ENCODE measurements around the gene CABP4.

CABP4 gene

DNA sequence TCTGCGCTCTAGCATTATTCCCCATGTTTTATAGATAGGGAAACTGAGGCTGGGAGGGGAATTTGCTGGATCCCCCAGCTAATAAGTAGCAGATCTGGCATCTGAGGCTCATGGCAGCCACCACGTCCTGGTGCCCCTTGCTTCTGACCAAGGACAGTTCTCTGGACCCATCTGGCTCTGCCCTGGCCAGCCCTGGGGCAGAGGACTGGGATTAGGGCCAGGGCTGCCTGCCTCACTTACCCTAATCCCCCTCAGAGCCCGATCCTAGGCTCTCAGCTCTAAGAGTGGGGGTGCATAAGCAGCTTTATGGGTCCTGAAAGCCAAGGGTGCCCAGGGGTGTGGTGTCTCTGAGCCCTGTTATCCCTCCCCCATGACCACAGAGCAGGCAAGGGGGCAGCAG, at the start of gene CABP4:
Gene CABP4, plus strand, starts transcription at position 301 of the 400 bp plus-strand sequence. Its CDS starts 70 bp downstream, at position 371.
- H3K9me2 ChIP-seq (ENCODE audit: low read depth, low read length), result no peaks in the 10 kb centered on the region
- no peak within 1 kb of the TSS for H3K9ac ChIP-seq (ENCODE audit: low read length)
- no peak within 1 kb of the TSS for H3K4me3 ChIP-seq (ENCODE audit: low read depth, low read length, poor library complexity, severe bottlenecking)
- peaks cover 28% of the 10 kb centered on the region for H3K4me1 ChIP-seq (ENCODE audit: insufficient read depth, low read length, severe bottlenecking)
- H3K36me3 ChIP-seq (ENCODE audit: insufficient read depth, low read length), result no peaks in the 10 kb centered on the region
- no peaks in the 10 kb centered on the region for H3K9me3 ChIP-seq (ENCODE audit: low read length)
- H3K27ac ChIP-seq (ENCODE audit: low read depth, low read length, poor library complexity, severe bottlenecking), result no peak within 1 kb of the TSS
- no peak for TF ChIP-seq EZH2 (IDR thresholded peaks at IDR 0.05; ENCODE audit: borderline replicate concordance, low read length)
- TF ChIP-seq, protein P1, sequence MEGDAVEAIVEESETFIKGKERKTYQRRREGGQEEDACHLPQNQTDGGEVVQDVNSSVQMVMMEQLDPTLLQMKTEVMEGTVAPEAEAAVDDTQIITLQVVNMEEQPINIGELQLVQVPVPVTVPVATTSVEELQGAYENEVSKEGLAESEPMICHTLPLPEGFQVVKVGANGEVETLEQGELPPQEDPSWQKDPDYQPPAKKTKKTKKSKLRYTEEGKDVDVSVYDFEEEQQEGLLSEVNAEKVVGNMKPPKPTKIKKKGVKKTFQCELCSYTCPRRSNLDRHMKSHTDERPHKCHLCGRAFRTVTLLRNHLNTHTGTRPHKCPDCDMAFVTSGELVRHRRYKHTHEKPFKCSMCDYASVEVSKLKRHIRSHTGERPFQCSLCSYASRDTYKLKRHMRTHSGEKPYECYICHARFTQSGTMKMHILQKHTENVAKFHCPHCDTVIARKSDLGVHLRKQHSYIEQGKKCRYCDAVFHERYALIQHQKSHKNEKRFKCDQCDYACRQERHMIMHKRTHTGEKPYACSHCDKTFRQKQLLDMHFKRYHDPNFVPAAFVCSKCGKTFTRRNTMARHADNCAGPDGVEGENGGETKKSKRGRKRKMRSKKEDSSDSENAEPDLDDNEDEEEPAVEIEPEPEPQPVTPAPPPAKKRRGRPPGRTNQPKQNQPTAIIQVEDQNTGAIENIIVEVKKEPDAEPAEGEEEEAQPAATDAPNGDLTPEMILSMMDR (IDR thresholded peaks at IDR 0.05; ENCODE audit: low read length), result no peak
- H3K4me2 ChIP-seq (ENCODE audit: low read length), result no peak within 1 kb of the TSS
- no peak within 1 kb of the TSS for H2AFZ ChIP-seq (ENCODE audit: low read length)
- no peaks in the 10 kb centered on the region for H4K20me1 ChIP-seq (ENCODE audit: insufficient read depth, low read length)
- 0 out of 2 replicates have a peak, but pooled peaks cover 5% of the 10 kb centered on the region for H3F3A ChIP-seq (ENCODE audit: insufficient read depth, low read length)
- H3K27me3 ChIP-seq (ENCODE audit: insufficient read depth, low read length), result no peaks in the 10 kb centered on the region
- no peaks in the 10 kb centered on the region for H3K79me2 ChIP-seq (ENCODE audit: insufficient read depth, low read length)

DNA sequence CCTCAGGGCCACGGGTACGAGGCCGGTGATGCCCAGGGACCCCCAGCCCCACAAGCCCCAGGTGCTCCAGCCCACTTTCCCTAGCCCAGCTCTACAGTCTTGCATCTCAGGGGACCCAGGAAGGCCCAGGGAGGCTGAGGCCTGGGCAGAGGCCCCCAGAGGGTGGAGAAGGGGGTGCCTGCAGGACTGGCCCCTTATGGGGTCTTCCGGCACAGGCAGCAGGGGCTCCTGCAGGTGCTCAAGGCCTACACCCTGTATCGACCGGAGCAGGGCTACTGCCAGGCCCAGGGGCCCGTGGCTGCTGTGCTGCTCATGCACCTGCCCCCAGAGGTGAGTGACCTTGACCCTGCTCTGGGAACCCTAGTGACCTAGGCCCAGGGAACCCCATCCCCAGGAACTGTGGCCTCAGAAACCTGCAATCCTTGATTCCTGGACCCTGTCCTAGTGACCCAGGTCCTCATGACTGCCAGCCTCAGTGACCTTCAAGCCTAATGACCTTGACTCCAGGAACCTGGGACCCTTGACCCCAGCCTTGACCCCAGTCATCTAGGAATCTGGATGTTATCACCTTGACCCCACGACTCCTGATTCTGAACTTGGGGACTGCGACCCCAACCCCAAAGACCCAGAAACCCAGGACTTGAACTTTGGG, 49.3 kb upstream of the CABP4 start:
- Histone ChIP-seq H3K27ac (ENCODE audit: low read depth, low read length, poor library complexity, severe bottlenecking) (peak overlapping the region; percentile 93), H3K9ac (ENCODE audit: low read length) (peak overlapping the region; percentile 94; the same call in 1 of the 2 replicates), H2AFZ (ENCODE audit: low read length) (no peak overlapping the region), H3F3A (ENCODE audit: insufficient read depth, low read length) (no peaks in the 10 kb centered on the region), H3K79me2 (ENCODE audit: insufficient read depth, low read length) (peaks cover 5% of the 10 kb centered on the region; the same call in 1 of the 2 replicates), H3K4me1 (ENCODE audit: insufficient read depth, low read length, severe bottlenecking) (peaks cover 93% of the 10 kb centered on the region), H3K4me3 (ENCODE audit: low read depth, low read length, poor library complexity, severe bottlenecking) (peak overlapping the region; percentile 75), H3K36me3 (ENCODE audit: insufficient read depth, low read length) (peaks cover 22% of the 10 kb centered on the region; the same call in 1 of the 2 replicates), H4K20me1 (ENCODE audit: insufficient read depth, low read length) (no peaks in the 10 kb centered on the region), H3K4me2 (ENCODE audit: low read length) (peak overlapping the region; percentile 89), H3K9me2 (ENCODE audit: low read depth, low read length) (no peaks in the 10 kb centered on the region), H3K27me3 (ENCODE audit: insufficient read depth, low read length) (no peaks in the 10 kb centered on the region), H3K9me3 (ENCODE audit: low read length) (no peaks in the 10 kb centered on the region)
- TF ChIP-seq, protein P1 (IDR thresholded peaks at IDR 0.05; ENCODE audit: low read length), result no peak
- TF ChIP-seq EZH2 (IDR thresholded peaks at IDR 0.05; ENCODE audit: borderline replicate concordance, low read length), result no peak

DNA sequence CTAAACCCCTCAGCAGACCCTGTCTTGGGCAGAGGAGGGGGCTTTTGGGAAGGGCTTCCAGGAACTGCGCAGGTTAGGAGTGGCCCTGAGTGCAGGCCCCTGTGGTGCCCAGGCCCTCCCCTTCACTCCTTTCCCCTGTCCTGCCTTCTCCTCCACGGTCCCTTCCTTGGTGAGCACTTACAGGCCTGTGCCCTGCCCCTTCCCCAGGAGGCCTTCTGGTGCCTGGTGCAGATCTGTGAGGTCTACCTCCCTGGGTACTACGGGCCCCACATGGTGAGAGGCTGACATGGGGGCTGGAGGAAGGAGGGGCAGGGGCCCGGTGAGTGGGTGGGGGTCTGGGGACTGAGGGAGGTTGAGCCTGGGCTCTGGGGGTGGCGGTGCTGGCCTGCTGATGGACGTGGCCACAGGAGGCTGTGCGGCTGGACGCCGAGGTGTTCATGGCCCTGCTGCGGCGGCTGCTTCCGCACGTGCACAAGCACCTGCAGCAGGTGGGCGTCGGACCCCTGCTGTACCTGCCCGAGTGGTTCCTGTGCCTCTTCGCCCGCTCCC, 48.7 kb upstream of the CABP4 start:
- Histone ChIP-seq H3K4me2 (ENCODE audit: low read length) (peak overlapping the region; percentile 89), H3K9ac (ENCODE audit: low read length) (peak overlapping the region; percentile 94; the same call in 1 of the 2 replicates), H3K9me2 (ENCODE audit: low read depth, low read length) (no peaks in the 10 kb centered on the region), H3K27ac (ENCODE audit: low read depth, low read length, poor library complexity, severe bottlenecking) (peak overlapping the region; percentile 93), H3K4me3 (ENCODE audit: low read depth, low read length, poor library complexity, severe bottlenecking) (peak overlapping the region; percentile 75), H2AFZ (ENCODE audit: low read length) (no peak overlapping the region), H4K20me1 (ENCODE audit: insufficient read depth, low read length) (no peaks in the 10 kb centered on the region), H3K36me3 (ENCODE audit: insufficient read depth, low read length) (peaks cover 22% of the 10 kb centered on the region; the same call in 1 of the 2 replicates), H3F3A (ENCODE audit: insufficient read depth, low read length) (no peaks in the 10 kb centered on the region), H3K9me3 (ENCODE audit: low read length) (no peaks in the 10 kb centered on the region), H3K4me1 (ENCODE audit: insufficient read depth, low read length, severe bottlenecking) (peaks cover 94% of the 10 kb centered on the region), H3K79me2 (ENCODE audit: insufficient read depth, low read length) (no peaks in the 10 kb centered on the region), H3K27me3 (ENCODE audit: insufficient read depth, low read length) (no peaks in the 10 kb centered on the region)
- TF ChIP-seq, protein P1 (IDR thresholded peaks at IDR 0.05; ENCODE audit: low read length), result no peak
- no peak for TF ChIP-seq EZH2 (IDR thresholded peaks at IDR 0.05; ENCODE audit: borderline replicate concordance, low read length)
